K562 (cell line): ENCODE results near the gene BRSK1. TPM values are rescaled to one million over a fixed set of nuclear protein-coding genes. Genes with fewer than 3 reads are reported as not detected.

Experiments
- C11orf30 ChIP-seq: fragments of 450-650 bp; IDR thresholded peaks from 2 replicates; pipeline ENCODE4 v1.6.1; 2016; ENCODE audit warnings: low read depth, mild to moderate bottlenecking
- CREB3L1 ChIP-seq: fragments of 450-650 bp; IDR thresholded peaks from 2 replicates; pipeline ENCODE4 v1.6.1; 2014; ENCODE audit warnings: low read depth, mild to moderate bottlenecking, moderate library complexity, borderline replicate concordance
- FOXA3 ChIP-seq, 2 experiments: fragments of 450-650 bp in 1 of 2; sonication (generic) in 1 of 2; formaldehyde crosslinking; IDR thresholded peaks in 1 of 2; conservative IDR thresholded peaks in 1 of 2; 2 replicates each; pipeline versions ENCODE4 v1.4.0 to v1.8.0; 2020 to 2022; ENCODE audit warnings: mild to moderate bottlenecking in 2 of 2, missing genetic modification reagents in 1 of 2
- GMEB1 ChIP-seq: fragments of 250-450 bp; sonication (Bioruptor Pico); IDR thresholded peaks from 2 replicates; pipeline ENCODE4 v1.4.0; 2020; ENCODE audit warnings: mild to moderate bottlenecking
- HDGF ChIP-seq: fragments of 450-650 bp; IDR thresholded peaks from 2 replicates; pipeline ENCODE4 v1.6.1; 2016
- ILK ChIP-seq: fragments of 450-650 bp; IDR thresholded peaks from 2 replicates; pipeline ENCODE4 v1.6.1; 2016; ENCODE audit warnings: missing genetic modification characterization, low read depth, mild to moderate bottlenecking, missing compliant biosample characterization, moderate library complexity, borderline replicate concordance
- IRF2 ChIP-seq: sonication (generic); formaldehyde crosslinking; IDR thresholded peaks from 2 replicates; pipeline ENCODE4 v1.8.1; 2022; ENCODE audit warnings: mild to moderate bottlenecking, missing genetic modification reagents
- MAFF ChIP-seq: IDR thresholded peaks from 2 replicates; pipeline ENCODE4 v1.6.1; 2012; ENCODE audit warnings: low read length, improper control_type of control experiment
- MYC ChIP-seq, 2 experiments: fragments of 250-450 bp in 1 of 2; sonication (Bioruptor Pico) in 1 of 2; IDR thresholded peaks; 2 replicates each; pipeline versions ENCODE4 v1.5.1 to v1.6.1; 2012 to 2021; ENCODE audit warnings: low read depth in 2 of 2, borderline replicate concordance in 1 of 2, improper control_type of control experiment in 1 of 2, low read length in 1 of 2, mild to moderate bottlenecking in 1 of 2, moderate library complexity in 1 of 2
- NKRF ChIP-seq: fragments of 450-650 bp; IDR thresholded peaks from 2 replicates; pipeline ENCODE4 v1.6.1; 2016; ENCODE audit warnings: borderline replicate concordance
- SNIP1 ChIP-seq: fragments of 450-650 bp; IDR thresholded peaks from 2 replicates; pipeline ENCODE4 v1.7.1; 2017; ENCODE audit warnings: low read depth, mild to moderate bottlenecking
- SREBF2 ChIP-seq: sonication (generic); formaldehyde crosslinking; IDR thresholded peaks from 2 replicates; pipeline ENCODE4 v1.4.0; 2020; ENCODE audit warnings: mild to moderate bottlenecking, missing genetic modification reagents
- TCFL5 ChIP-seq: fragments of 250-450 bp; sonication (Bioruptor Pico); conservative IDR thresholded peaks from 2 replicates; pipeline ENCODE4 v1.6.1; 2021; ENCODE audit warnings: mild to moderate bottlenecking, moderate library complexity, matching md5 sums
- TSHZ1 ChIP-seq: fragments of 250-450 bp; sonication (Bioruptor Pico); IDR thresholded peaks from 2 replicates; pipeline ENCODE4 v1.4.0; 2020; ENCODE audit warnings: mild to moderate bottlenecking, moderate library complexity
- ZBTB26 ChIP-seq: fragments of 450-650 bp; formaldehyde crosslinking; IDR thresholded peaks from 2 replicates; pipeline ENCODE4 v1.4.0; 2022; ENCODE audit warnings: missing genetic modification characterization
- ZNF584 ChIP-seq: fragments of 200-800 bp; sonication (Bioruptor generic); IDR thresholded peaks from 2 replicates; pipeline ENCODE4 v1.6.1; 2016; ENCODE audit warnings: low read depth, mild to moderate bottlenecking, missing genetic modification characterization, missing compliant biosample characterization
- polyA plus RNA-seq, 8 experiments: library from polyadenylated mRNA; depleted of rRNA in 4 of 8; stranded (reverse) in 5 of 8; unstranded in 3 of 8; fragments of >200 nt; fragmentation: Nextera tagmentation in 2 of 8; fragmentation: Illumina TruSeq in 1 of 8; extraction: Ambion mirVana in 2 of 8; extraction: Trizol in 1 of 8; gene quantifications; 2 replicates each; pipeline versions ENCODE4 v1.2.1 to v1.2.3, GENCODE V29; 2011 to 2014; ENCODE audit warnings: inconsistent platforms in 1 of 8, missing spikeins in 1 of 8
- total RNA-seq, 7 experiments: library from RNA; depleted of rRNA in 6 of 7; stranded (reverse); fragments of >200 nt in 6 of 7; fragmentation: Illumina TruSeq in 2 of 7; extraction: Trizol in 2 of 7; gene quantifications; 2 replicates each; pipeline versions ENCODE4 v1.2.1 to v1.2.3, GENCODE V29; 2011 to 2021; ENCODE audit warnings: low replicate concordance in 1 of 7

The BRSK1 gene
- total and polyA plus RNA-seq, 9 of the 15 experiments (the other 6 are each of a cell fraction or from before 2014, with no cell fraction given) = 1.7 to 9.3 (median 3.8) TPM; not detected in 2

GRCh38 chr19:55270172-55270942, 13.4 kb upstream of the BRSK1 start (continued):
- TF ChIP-seq TSHZ1 (CRISPR knock-in tag) (0 out of 2 replicates have a peak, but pooled peaks have one; percentile 3), SNIP1 (no peak), CREB3L1 (no peak), MYC (IDR thresholded peaks at IDR 0.05; ENCODE audit: low read depth, low read length) (peak; percentile 74), MYC (CRISPR knock-in tag; IDR thresholded peaks at IDR 0.05; ENCODE audit: borderline replicate concordance, low read depth) (no peak), TCFL5 (CRISPR knock-in tag) (0 out of 2 replicates have a peak, but pooled peaks have one; percentile 20), ILK (no peak), GMEB1 (CRISPR knock-in tag) (0 out of 2 replicates have a peak, but pooled peaks have one; percentile 21), ZBTB26 (CRISPR knock-in tag) (peak; percentile 95), SREBF2 (CRISPR knock-in tag) (no peak), HDGF (0 out of 2 replicates have a peak, but pooled peaks have one; percentile 42), ZNF584 (CRISPR knock-in tag) (peak; percentile 88), NKRF (peak; percentile 47; the same call in 1 of the 2 replicates), FOXA3 (CRISPR knock-in tag; conservative IDR thresholded peaks at IDR 0.05 in 1 of 2, IDR thresholded peaks at IDR 0.05 in 1 of 2) (peak in 1 of 2 experiments; percentile 42; a peak in 1 of 4 replicates), MAFF (no peak), C11orf30 (no peak), IRF2 (CRISPR knock-in tag) (no peak)
